Measurements from ENCODE around the gene FYN. TPM values are rescaled to one million over a fixed set of nuclear protein-coding genes. Genes with fewer than 3 reads are reported as not detected.

FYN gene
- 91.9 and 137 TPM in 2 replicates for total RNA-seq (ENCODE audit: low replicate concordance)

DNA sequence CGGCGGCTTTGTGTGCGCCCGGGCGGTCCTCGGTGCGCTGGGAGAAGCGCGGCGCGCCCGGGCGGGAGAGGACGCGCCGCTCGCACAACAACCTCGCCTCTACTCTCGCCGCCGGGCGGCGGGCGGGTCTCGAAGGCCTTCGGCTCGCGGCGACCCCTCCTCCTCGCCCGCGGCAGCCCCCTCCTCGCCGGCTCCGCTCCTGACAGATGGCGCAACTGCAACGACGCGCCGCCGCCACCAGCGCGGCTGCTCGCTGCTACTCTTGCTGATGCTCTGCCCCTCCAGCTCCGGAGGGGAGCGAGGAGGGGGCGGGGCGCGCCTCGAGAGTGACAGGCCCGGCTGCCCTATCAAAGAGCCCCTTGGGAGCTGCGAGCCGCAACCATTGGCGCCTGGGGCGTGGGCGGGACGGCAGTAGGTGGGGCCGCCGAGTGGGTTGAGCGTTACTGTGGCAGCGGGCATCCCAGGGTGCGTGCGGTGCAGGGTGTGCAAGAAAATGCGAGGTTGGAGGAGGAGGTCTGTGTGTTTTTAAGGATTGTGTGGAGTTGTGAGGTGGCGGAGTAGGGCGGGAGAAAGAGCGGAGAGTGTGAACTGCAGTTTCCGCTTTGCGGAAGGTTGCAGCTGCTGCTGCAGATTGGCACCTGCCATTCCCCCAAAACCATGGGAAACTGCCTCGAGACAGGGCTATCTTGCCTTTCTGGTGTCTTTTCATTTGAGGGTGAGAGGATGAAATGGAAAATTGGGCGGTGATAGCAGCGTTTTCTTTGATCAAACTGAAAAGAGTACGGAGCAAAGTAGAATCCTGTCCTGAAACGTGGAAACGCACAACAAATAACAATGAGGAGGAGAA, at the start of gene FYN:
FYN (minus strand) TSS at position 275 of the 847 bp plus-strand sequence. CDS start 153,401 bp downstream, outside the sequence.
- peak within 1 kb of the TSS; percentile 84 for H3K4me3 ChIP-seq (ENCODE audit: low read depth, low read length)
- TF ChIP-seq CTCF (IDR thresholded peaks at IDR 0.05; ENCODE audit: insufficient read depth, low read length), result peak; percentile 49
- DNase-seq (ENCODE audit: low read depth), result peak; percentile 93

GRCh38 chr6:111922454-111923297, 49.4 kb upstream of the FYN start:
- H3K4me3 ChIP-seq (ENCODE audit: low read depth, low read length), result no peak overlapping the region
- no peak for TF ChIP-seq CTCF (IDR thresholded peaks at IDR 0.05; ENCODE audit: insufficient read depth, low read length)
- DNase-seq (ENCODE audit: low read depth), result peak; percentile 83

DNA sequence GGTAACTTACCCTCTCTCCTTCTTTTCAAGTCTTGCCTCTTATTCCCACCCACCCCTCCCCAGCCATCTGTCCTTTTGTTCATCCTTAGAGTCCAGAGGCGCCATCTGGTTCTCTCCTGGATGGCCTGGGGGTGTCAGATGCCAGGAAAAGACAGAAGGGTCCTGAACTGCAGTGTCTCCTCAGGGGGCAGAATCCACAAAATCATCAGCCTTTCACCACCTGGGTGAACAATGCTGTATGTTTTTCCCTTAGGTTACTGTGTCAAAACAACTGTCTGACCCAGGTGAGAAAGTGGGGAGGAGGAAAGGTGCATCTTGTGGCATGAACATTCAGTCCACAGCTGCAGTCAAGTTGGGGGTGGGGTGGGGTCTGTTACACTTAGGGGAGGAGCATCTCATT, 47.9 kb upstream of the FYN start:
- H3K4me3 ChIP-seq (ENCODE audit: low read depth, low read length), result no peak overlapping the region
- no peak for TF ChIP-seq CTCF (IDR thresholded peaks at IDR 0.05; ENCODE audit: insufficient read depth, low read length)
- no peak for DNase-seq (ENCODE audit: low read depth)

DNA sequence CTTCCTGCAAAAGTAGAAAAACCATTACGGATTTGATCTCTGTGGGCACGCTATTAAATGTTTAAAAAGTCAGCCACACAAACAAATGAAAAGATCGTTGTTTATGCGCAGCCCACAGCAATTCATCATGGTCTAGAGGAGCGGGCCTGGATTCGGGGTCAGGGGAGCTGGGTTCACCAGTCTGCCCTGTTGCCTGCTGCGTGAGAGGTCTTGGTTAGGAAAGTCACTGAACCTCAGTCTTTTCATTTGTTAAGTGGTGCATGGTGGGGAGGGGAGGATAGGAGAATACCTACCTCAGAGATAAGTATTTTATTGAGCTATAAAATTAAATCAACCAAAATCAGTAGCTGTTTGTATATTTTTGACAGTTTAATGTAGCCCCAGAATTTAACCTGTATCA, 47.3 kb upstream of the FYN start:
- DNase-seq (ENCODE audit: low read depth), result no peak
- no peak overlapping the region for H3K4me3 ChIP-seq (ENCODE audit: low read depth, low read length)
- no peak for TF ChIP-seq CTCF (IDR thresholded peaks at IDR 0.05; ENCODE audit: insufficient read depth, low read length)

- no peak overlapping the region for H3K4me3 ChIP-seq (ENCODE audit: low read depth, low read length)
- DNase-seq (ENCODE audit: low read depth), result peak; percentile 80
Observed at GRCh38 chr6:111918825-111919224, 45.6 kb upstream of the FYN start.

DNA sequence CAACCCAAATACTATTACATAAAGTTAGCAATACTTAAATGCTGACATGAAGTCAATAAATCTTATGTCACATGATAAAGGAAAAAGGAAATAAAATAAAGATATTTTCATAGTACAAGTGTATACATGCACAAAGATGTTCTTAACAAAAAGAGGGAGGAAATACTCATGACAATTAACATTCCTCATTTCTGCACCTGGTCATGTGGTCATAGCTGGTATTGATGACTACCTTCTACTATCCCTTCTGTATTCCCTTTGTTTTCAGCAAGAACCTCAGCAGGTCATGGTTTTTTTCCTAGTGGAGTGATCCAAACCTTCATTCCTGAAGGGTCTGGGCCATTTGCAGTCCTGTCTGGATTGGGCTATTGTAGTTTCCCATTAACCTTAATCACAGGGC, 43.5 kb upstream of the FYN start:
- DNase-seq (ENCODE audit: low read depth), result no peak
- no peak overlapping the region for H3K4me3 ChIP-seq (ENCODE audit: low read depth, low read length)
- TF ChIP-seq CTCF (IDR thresholded peaks at IDR 0.05; ENCODE audit: insufficient read depth, low read length), result no peak

More at GRCh38 chr6:111918825-111919224, 45.6 kb upstream of the FYN start:
- TF ChIP-seq CTCF (IDR thresholded peaks at IDR 0.05; ENCODE audit: insufficient read depth, low read length), result no peak

All from fibroblast of the aortic adventitia (primary cell).